Panc1 (cell line): ENCODE measurements around the gene VPS11. TPM values are rescaled to one million over a fixed set of nuclear protein-coding genes. Genes with fewer than 3 reads are reported as not detected.

ENCODE experiments used
- ATAC-seq: fragments of 200-7000 bp; cut with Tn5 transposase; 2 replicates; pipeline ENCODE4 v1.9.1; 2020; ENCODE audit warnings: mild to moderate bottlenecking, moderate library complexity
- BruUV-seq: library from RNA; stranded (reverse); fragments of 400-500 nt; replicated peaks from 2 replicates; lab custom pipeline; 2021; lab: Mats Ljungman, UMichigan
- CTCF ChIA-PET: fragments of 300-600 bp; sonication (Branson Sonifier 250); formaldehyde crosslinking; loops from one replicate; lab custom pipeline; 2022; ENCODE audit warnings: antibody characterized with exemption; lab: Charles Lee
- POLR2A ChIA-PET: fragments of 300-600 bp; sonication (Branson Sonifier 250); formaldehyde crosslinking; loops from one replicate; lab custom pipeline; 2022; ENCODE audit warnings: antibody characterized with exemption; lab: Charles Lee
- DNase-seq: peaks from one replicate; pipeline ENCODE4 v3.0.0-alpha.2; 2010; ENCODE audit warnings: low read depth, low spot score
- H3K27ac ChIP-seq: 2 replicates; pipeline ENCODE4 v1.5.1; 2011; ENCODE audit warnings: mild to moderate bottlenecking, low read length, inconsistent platforms
- H3K27me3 ChIP-seq: fragments of 200-500 bp; sonication (Bioruptor generic); 2 replicates; pipeline ENCODE4 v1.6.0; 2014; ENCODE audit warnings: low read length, inconsistent platforms; ENCODE audit not compliant: control insufficient read depth, insufficient read depth
- H3K36me3 ChIP-seq: fragments of 200-500 bp; sonication (Bioruptor generic); 2 replicates; pipeline ENCODE4 v1.5.1; 2014; ENCODE audit warnings: inconsistent platforms, mild to moderate bottlenecking, low read length, moderate library complexity; ENCODE audit not compliant: control insufficient read depth, insufficient read depth
- H3K4me1 ChIP-seq: 2 replicates; pipeline ENCODE4 v1.5.1; 2011; ENCODE audit warnings: inconsistent platforms, mild to moderate bottlenecking, low read length, moderate library complexity; ENCODE audit not compliant: control insufficient read depth, insufficient read depth
- H3K4me3 ChIP-seq, 2 experiments: 2 replicates each; pipeline ENCODE4 v1.5.1; 2011 to 2012; ENCODE audit warnings: low read depth in 2 of 2, low read length in 2 of 2, mild to moderate bottlenecking in 2 of 2, inconsistent platforms in 1 of 2, moderate library complexity in 1 of 2
- H3K9me3 ChIP-seq: fragments of 200-500 bp; sonication (Bioruptor generic); 2 replicates; pipeline ENCODE4 v1.5.1; 2014; ENCODE audit warnings: low read depth, mild to moderate bottlenecking, inconsistent platforms, low read length, moderate library complexity; ENCODE audit not compliant: control insufficient read depth, insufficient read depth
- CTCF ChIP-seq: fragments of 450-650 bp; IDR thresholded peaks from 2 replicates; pipeline ENCODE4 v1.5.1; 2017; ENCODE audit warnings: mild to moderate bottlenecking
- SIN3A ChIP-seq: IDR thresholded peaks from 2 replicates; pipeline ENCODE4 v1.6.1; 2012; ENCODE audit warnings: low read depth, mild to moderate bottlenecking, low read length, moderate library complexity, borderline replicate concordance; ENCODE audit not compliant: insufficient read depth
- TCF7L2 ChIP-seq: IDR thresholded peaks from 2 replicates; pipeline ENCODE4 v1.6.1; 2011; ENCODE audit warnings: mild to moderate bottlenecking, low read depth, low read length, inconsistent platforms
- in situ Hi-C: cut with HindIII; loops from 2 replicates; pipeline ENCODE4 v1.10.0; 2016; ENCODE audit warnings: low sequenced_read_pairs, low pct_unique_long_range_greater_than_20kb
- intact Hi-C: fragments of 100-400 bp; cut with micrococcal nuclease; formaldehyde crosslinking; loops from one replicate; pipeline ENCODE4 v1.10.0; 2022; ENCODE audit not compliant: unreplicated experiment
- total RNA-seq: library from RNA; stranded (reverse); gene quantifications from one replicate; pipeline ENCODE4 v1.2.1, GENCODE V29; 2021; ENCODE audit not compliant: unreplicated experiment
- TF ChIP-seq, protein P1 (sequence below), 2 experiments: IDR thresholded peaks; 2 replicates each; pipeline ENCODE4 v1.6.1; 2011 to 2012; ENCODE audit warnings: low read depth in 2 of 2, control low read depth in 1 of 2, low read length in 1 of 2, mild to moderate bottlenecking in 1 of 2, moderate library complexity in 1 of 2; ENCODE audit not compliant: insufficient read depth in 1 of 2

The VPS11 gene
- total RNA-seq, 1 experiment from 2014 or later: 28.2 TPM

DNA sequence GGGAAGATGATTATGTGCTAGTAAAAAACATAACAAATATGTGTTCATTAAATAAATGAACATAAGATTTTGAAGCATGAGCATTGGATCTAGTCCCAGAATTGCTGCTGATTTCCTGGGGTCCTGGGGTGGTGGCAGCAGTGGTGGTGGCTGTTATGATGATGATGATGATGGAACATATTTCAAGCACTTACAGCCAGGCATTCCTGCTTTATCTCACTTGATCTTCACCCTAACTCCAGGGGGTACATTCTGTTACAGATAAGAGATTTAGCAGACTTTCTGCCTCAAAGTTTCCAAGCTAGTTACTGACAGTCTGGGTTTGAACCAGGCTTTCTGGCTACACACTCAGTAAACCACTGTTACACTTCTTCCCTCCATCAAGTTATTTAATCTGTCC is 43.9 kb upstream of the VPS11 start:
- TF ChIP-seq CTCF (no peak), TCF7L2 (0 out of 2 replicates have a peak, but pooled peaks have one; percentile 5), SIN3A (no peak)
- TF ChIP-seq, protein P1, sequence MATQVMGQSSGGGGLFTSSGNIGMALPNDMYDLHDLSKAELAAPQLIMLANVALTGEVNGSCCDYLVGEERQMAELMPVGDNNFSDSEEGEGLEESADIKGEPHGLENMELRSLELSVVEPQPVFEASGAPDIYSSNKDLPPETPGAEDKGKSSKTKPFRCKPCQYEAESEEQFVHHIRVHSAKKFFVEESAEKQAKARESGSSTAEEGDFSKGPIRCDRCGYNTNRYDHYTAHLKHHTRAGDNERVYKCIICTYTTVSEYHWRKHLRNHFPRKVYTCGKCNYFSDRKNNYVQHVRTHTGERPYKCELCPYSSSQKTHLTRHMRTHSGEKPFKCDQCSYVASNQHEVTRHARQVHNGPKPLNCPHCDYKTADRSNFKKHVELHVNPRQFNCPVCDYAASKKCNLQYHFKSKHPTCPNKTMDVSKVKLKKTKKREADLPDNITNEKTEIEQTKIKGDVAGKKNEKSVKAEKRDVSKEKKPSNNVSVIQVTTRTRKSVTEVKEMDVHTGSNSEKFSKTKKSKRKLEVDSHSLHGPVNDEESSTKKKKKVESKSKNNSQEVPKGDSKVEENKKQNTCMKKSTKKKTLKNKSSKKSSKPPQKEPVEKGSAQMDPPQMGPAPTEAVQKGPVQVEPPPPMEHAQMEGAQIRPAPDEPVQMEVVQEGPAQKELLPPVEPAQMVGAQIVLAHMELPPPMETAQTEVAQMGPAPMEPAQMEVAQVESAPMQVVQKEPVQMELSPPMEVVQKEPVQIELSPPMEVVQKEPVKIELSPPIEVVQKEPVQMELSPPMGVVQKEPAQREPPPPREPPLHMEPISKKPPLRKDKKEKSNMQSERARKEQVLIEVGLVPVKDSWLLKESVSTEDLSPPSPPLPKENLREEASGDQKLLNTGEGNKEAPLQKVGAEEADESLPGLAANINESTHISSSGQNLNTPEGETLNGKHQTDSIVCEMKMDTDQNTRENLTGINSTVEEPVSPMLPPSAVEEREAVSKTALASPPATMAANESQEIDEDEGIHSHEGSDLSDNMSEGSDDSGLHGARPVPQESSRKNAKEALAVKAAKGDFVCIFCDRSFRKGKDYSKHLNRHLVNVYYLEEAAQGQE (IDR thresholded peaks at IDR 0.05; ENCODE audit: insufficient read depth in 1 of 2, low read depth in 2 of 2, low read length in 1 of 2): no peak
- ChIA-PET POLR2A (interaction anchor here (1.0 kb wide), 1 partner anchor 110 kb away, joined by 3 read pairs; no protein-coding TSS in a partner anchor), CTCF (no interaction called here)
- in situ Hi-C loops: no loop called here
- H3K27me3 ChIP-seq: no peaks in the 10 kb centered on the region
- BruUV-seq: no TSS peak
- peaks cover 5% of the 10 kb centered on the region for H3K36me3 ChIP-seq
- no peaks in the 10 kb centered on the region for H3K9me3 ChIP-seq
- no peak overlapping the region for H3K27ac ChIP-seq
- no peak overlapping the region for H3K4me3 ChIP-seq
- ATAC-seq (no peak), DNase-seq (no peak)
- peaks cover 25% of the 10 kb centered on the region for H3K4me1 ChIP-seq
- intact Hi-C loops: no loop called here

GRCh38 chr11:119024430-119025098 is 43.1 kb upstream of the VPS11 start:
- peaks cover 5% of the 10 kb centered on the region for H3K36me3 ChIP-seq
- H3K27ac ChIP-seq: no peak overlapping the region
- no peak overlapping the region for H3K4me3 ChIP-seq
- in situ Hi-C loops: no loop called here
- TF ChIP-seq SIN3A: no peak
- no peak for TF ChIP-seq CTCF
- TF ChIP-seq, protein P1 (IDR thresholded peaks at IDR 0.05; ENCODE audit: insufficient read depth in 1 of 2, low read depth in 2 of 2, low read length in 1 of 2): no peak
- no peak for TF ChIP-seq TCF7L2
- H3K27me3 ChIP-seq: no peaks in the 10 kb centered on the region
- H3K9me3 ChIP-seq: no peaks in the 10 kb centered on the region
- no peak for ATAC-seq
- CTCF ChIA-PET: interaction anchor here (0.6 kb wide), 1 partner anchor 378 kb away, joined by 3 read pairs; no protein-coding TSS in a partner anchor
- intact Hi-C loops: no loop called here
- H3K4me1 ChIP-seq: peaks cover 33% of the 10 kb centered on the region
- no peak for DNase-seq
- BruUV-seq: no TSS peak
- POLR2A ChIA-PET: interaction anchor here (1.0 kb wide), 1 partner anchor 111 kb away, joined by 3 read pairs; no protein-coding TSS in a partner anchor
